ENCODE data around the gene SLC16A12. TPM values are rescaled to one million over a fixed set of nuclear protein-coding genes. Genes with fewer than 3 reads are reported as not detected.

The SLC16A12 gene
- total RNA-seq, 6 donors from 2014 or later, result 1.3 to 4.4 (median 3.5) TPM

DNA sequence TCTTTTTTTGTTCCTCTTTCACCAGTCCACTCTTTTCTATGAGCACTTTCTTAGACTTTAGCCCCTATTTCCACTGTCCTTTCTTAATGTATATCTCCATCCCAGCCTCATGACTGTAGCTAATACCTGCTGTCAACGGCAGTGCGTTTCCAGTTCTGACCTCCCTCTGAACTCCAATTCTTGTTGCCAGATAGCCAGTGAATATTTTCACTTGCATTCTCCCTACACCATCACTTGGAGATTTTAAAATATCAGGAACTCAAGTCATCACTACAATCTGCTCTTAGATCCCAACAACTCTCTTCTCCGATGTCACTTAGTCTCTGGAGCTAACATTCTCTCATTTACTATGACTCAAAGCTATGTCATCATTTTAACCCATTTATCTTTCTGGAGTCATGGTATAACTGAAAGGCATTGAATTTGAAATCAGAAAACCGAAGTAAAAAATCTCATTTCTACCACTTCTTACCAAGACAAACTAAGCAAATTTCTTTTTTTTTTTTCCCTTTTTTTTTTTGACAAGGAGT lies 5.1 kb upstream of the SLC16A12 start:
- Histone ChIP-seq H3K27ac (no peak overlapping the region), H3K4me3 (no peak overlapping the region), H3K9me3 (no peaks in the 10 kb centered on the region), H3K36me3 (no peaks in the 10 kb centered on the region), H3K27me3 (peaks cover 0 to 6% (median 1%) of the 10 kb centered on the region in 4 donors), H3K4me1 (peaks cover 4 to 6% (median 5%) of the 10 kb centered on the region in 4 donors)
- TF ChIP-seq POLR2AphosphoS5 (IDR thresholded peaks at IDR 0.05), result no peak
- TF ChIP-seq CTCF (IDR thresholded peaks at IDR 0.05), result no peak
- no peak for TF ChIP-seq POLR2A (IDR thresholded peaks at IDR 0.05)
- TF ChIP-seq EP300 (IDR thresholded peaks at IDR 0.05), result no peak
- 85 to 92% methylated on average over 4 of the region's 4 CpGs for whole genome bisulfite sequencing, 2 donors
- DNase-seq (no peak), ATAC-seq (ENCODE audit: low FRiP score in 2 of 2) (no peak)

DNA sequence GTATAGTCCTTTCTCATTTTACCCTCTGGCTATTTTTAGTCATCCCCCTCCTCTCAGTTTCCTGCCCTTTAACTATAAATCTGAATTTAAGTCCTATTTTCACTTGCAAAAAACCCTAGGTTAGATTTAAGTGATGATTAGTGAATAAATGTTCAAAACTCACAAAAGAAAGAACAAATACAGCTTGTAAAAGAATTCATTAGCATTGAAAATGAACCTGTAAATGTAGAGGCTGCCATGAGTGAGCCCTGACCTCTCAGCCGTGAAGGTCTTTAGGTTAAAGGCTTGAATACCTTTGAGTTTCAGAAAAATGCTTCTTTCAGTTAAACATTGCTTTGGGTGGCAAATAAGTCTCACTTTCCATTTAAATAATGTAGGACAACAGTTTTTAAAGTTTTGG lies 2.0 kb upstream of the SLC16A12 start:
- Histone ChIP-seq H3K4me3 (no peak overlapping the region), H3K36me3 (no peaks in the 10 kb centered on the region), H3K4me1 (peaks cover 12 to 20% (median 15%) of the 10 kb centered on the region in 4 donors), H3K27ac (no peak overlapping the region), H3K9me3 (no peaks in the 10 kb centered on the region), H3K27me3 (peaks cover 0 to 16% (median 10%) of the 10 kb centered on the region in 4 donors)
- DNase-seq (no peak), ATAC-seq (ENCODE audit: low FRiP score in 2 of 2) (no peak)
- WGBS, 2 donors, result 88 to 91% methylated on average over 1 of the region's 1 CpG
- no peak for TF ChIP-seq POLR2A (IDR thresholded peaks at IDR 0.05)
- no peak for TF ChIP-seq EP300 (IDR thresholded peaks at IDR 0.05)

- no peak for DNase-seq
- peak in 1 of 2 donors; percentile 16 for ATAC-seq (ENCODE audit: low FRiP score in 2 of 2)
- Histone ChIP-seq H3K4me3 (peak overlapping the region in 3 of 4 donors; percentile 40 to 52 (median 51)), H3K36me3 (no peaks in the 10 kb centered on the region), H3K9me3 (no peaks in the 10 kb centered on the region), H3K27me3 (peaks cover 0 to 16% (median 10%) of the 10 kb centered on the region in 4 donors), H3K27ac (peak overlapping the region in 2 of 4 donors; percentile 18 to 43), H3K4me1 (peaks cover 12 to 20% (median 15%) of the 10 kb centered on the region in 4 donors)
- 20 to 24% methylated on average over 16 of the region's 16 CpGs for WGBS, 2 donors
- TF ChIP-seq POLR2AphosphoS5 (IDR thresholded peaks at IDR 0.05) (no peak), CTCF (IDR thresholded peaks at IDR 0.05) (no peak), POLR2A (IDR thresholded peaks at IDR 0.05) (no peak), EP300 (IDR thresholded peaks at IDR 0.05) (no peak)
These were observed 590 bp upstream of the SLC16A12 start for GRCh38 chr10:89536013-89536354.

GRCh38 chr10:89534826-89535166 lies 598 bp downstream of the SLC16A12 start:
- WGBS, 2 donors, result 17 to 21% methylated on average over 8 of the region's 8 CpGs
- ATAC-seq (ENCODE audit: low FRiP score in 2 of 2) (no peak), DNase-seq (no peak)
- Histone ChIP-seq H3K27ac (no peak overlapping the region), H3K36me3 (no peaks in the 10 kb centered on the region), H3K27me3 (peaks cover 0 to 16% (median 10%) of the 10 kb centered on the region in 4 donors), H3K4me3 (peak overlapping the region in 3 of 4 donors; percentile 40 to 52 (median 51)), H3K9me3 (no peaks in the 10 kb centered on the region), H3K4me1 (peaks cover 12 to 20% (median 15%) of the 10 kb centered on the region in 4 donors)
- TF ChIP-seq CTCF (IDR thresholded peaks at IDR 0.05) (no peak), POLR2A (IDR thresholded peaks at IDR 0.05) (no peak), EP300 (IDR thresholded peaks at IDR 0.05) (no peak), POLR2AphosphoS5 (IDR thresholded peaks at IDR 0.05) (no peak)

GRCh38 chr10:89532476-89532875 lies 2.9 kb downstream of the SLC16A12 start:
- 66 to 73% methylated on average over 3 of the region's 3 CpGs for WGBS, 2 donors
- DNase-seq (no peak), ATAC-seq (ENCODE audit: low FRiP score in 2 of 2) (no peak)
- H3K27me3 ChIP-seq, result peaks cover 0 to 16% (median 10%) of the 10 kb centered on the region in 4 donors
- no peak for TF ChIP-seq EP300 (IDR thresholded peaks at IDR 0.05)
- no peak for TF ChIP-seq POLR2AphosphoS5 (IDR thresholded peaks at IDR 0.05)
- TF ChIP-seq CTCF (IDR thresholded peaks at IDR 0.05), result no peak
- no peak for TF ChIP-seq POLR2A (IDR thresholded peaks at IDR 0.05)
- no peaks in the 10 kb centered on the region for H3K36me3 ChIP-seq
- no peaks in the 10 kb centered on the region for H3K9me3 ChIP-seq
- no peak overlapping the region for H3K4me3 ChIP-seq
- no peak overlapping the region for H3K27ac ChIP-seq
- peaks cover 12 to 20% (median 15%) of the 10 kb centered on the region in 4 donors for H3K4me1 ChIP-seq
